H9 (cell line): Measurements from ENCODE around the gene ANO10. TPM values are rescaled to one million over a fixed set of nuclear protein-coding genes. Genes with fewer than 3 reads are reported as not detected.
A peak's percentile ranks its signal among the peaks of the same experiment; 100 is the strongest.

Source experiments
- DNase-seq: peaks from one replicate; pipeline ENCODE4 v3.0.0-alpha.2; 2017
- H2AFZ ChIP-seq: one replicate; pipeline ENCODE4 v1.6.1; 2013; ENCODE audit warnings: mild to moderate bottlenecking, low read length, control low read depth, moderate library complexity
- H2AK5ac ChIP-seq: 2 replicates; pipeline ENCODE4 v1.6.1; 2013; ENCODE audit warnings: low read length, control low read depth, mixed read lengths; ENCODE audit not compliant: insufficient read length
- H2BK120ac ChIP-seq: one replicate; pipeline ENCODE4 v1.6.1; 2013; ENCODE audit warnings: low read depth, mild to moderate bottlenecking, low read length, control low read depth, inconsistent platforms; ENCODE audit not compliant: poor library complexity, severe bottlenecking
- H2BK12ac ChIP-seq: 2 replicates; pipeline ENCODE4 v1.6.1; 2013; ENCODE audit warnings: low read length, control low read depth, mixed read lengths, low read depth; ENCODE audit not compliant: insufficient read length
- H2BK15ac ChIP-seq: 2 replicates; pipeline ENCODE4 v1.6.1; 2013; ENCODE audit warnings: low read depth, low read length, control low read depth
- H2BK20ac ChIP-seq: one replicate; pipeline ENCODE4 v1.6.1; 2013; ENCODE audit warnings: low read depth, mild to moderate bottlenecking, low read length, control low read depth, inconsistent platforms; ENCODE audit not compliant: poor library complexity, severe bottlenecking
- H2BK5ac ChIP-seq: 2 replicates; pipeline ENCODE4 v1.6.1; 2013; ENCODE audit warnings: low read length, control low read depth, mixed read lengths; ENCODE audit not compliant: insufficient read length
- H3K14ac ChIP-seq: 2 replicates; pipeline ENCODE4 v1.6.1; 2013; ENCODE audit warnings: low read length, control low read depth; ENCODE audit not compliant: insufficient read depth
- H3K18ac ChIP-seq: 2 replicates; pipeline ENCODE4 v1.6.1; 2013; ENCODE audit warnings: low read depth, mild to moderate bottlenecking, mixed read lengths, low read length, control low read depth; ENCODE audit not compliant: insufficient read length
- H3K23ac ChIP-seq: 2 replicates; pipeline ENCODE4 v1.6.1; 2013; ENCODE audit warnings: low read length, control low read depth, mixed read lengths, low read depth; ENCODE audit not compliant: insufficient read length
- H3K23me2 ChIP-seq: 2 replicates; pipeline ENCODE4 v1.6.1; 2013; ENCODE audit warnings: low read depth, mild to moderate bottlenecking, mixed read lengths, low read length, control low read depth; ENCODE audit not compliant: insufficient read length, poor library complexity, severe bottlenecking
- H3K27ac ChIP-seq: 2 replicates; pipeline ENCODE4 v1.5.1; 2013; ENCODE audit warnings: low read length, control low read depth, mixed read lengths, low read depth; ENCODE audit not compliant: insufficient read length
- H3K27me3 ChIP-seq: 2 replicates; pipeline ENCODE4 v1.6.1; 2013; ENCODE audit warnings: low read length, control low read depth, inconsistent platforms; ENCODE audit not compliant: insufficient read depth
- H3K4ac ChIP-seq: 2 replicates; pipeline ENCODE4 v1.6.1; 2013; ENCODE audit warnings: low read depth, mild to moderate bottlenecking, control low read depth, inconsistent platforms, low read length, moderate library complexity
- H3K4me1 ChIP-seq: 2 replicates; pipeline ENCODE4 v1.6.1; 2013; ENCODE audit warnings: low read length, control low read depth, inconsistent platforms; ENCODE audit not compliant: insufficient read depth
- H3K4me2 ChIP-seq: 2 replicates; pipeline ENCODE4 v1.6.1; 2013; ENCODE audit warnings: low read length, control low read depth, mixed read lengths; ENCODE audit not compliant: insufficient read length, insufficient read depth
- H3K56ac ChIP-seq: 2 replicates; pipeline ENCODE4 v1.6.1; 2013; ENCODE audit warnings: low read depth, mild to moderate bottlenecking, mixed read lengths, low read length, control low read depth; ENCODE audit not compliant: insufficient read length
- H3K79me1 ChIP-seq: 2 replicates; pipeline ENCODE4 v1.6.1; 2013; ENCODE audit warnings: low read depth, mild to moderate bottlenecking, moderate library complexity, low read length, control low read depth, inconsistent platforms; ENCODE audit not compliant: insufficient read depth, poor library complexity, severe bottlenecking
- H3K79me2 ChIP-seq: 2 replicates; pipeline ENCODE4 v1.6.1; 2013; ENCODE audit warnings: low read length, control low read depth, inconsistent platforms; ENCODE audit not compliant: insufficient read depth
- H3K9ac ChIP-seq: 2 replicates; pipeline ENCODE4 v1.6.1; 2013; ENCODE audit warnings: low read length, control low read depth, mixed read lengths; ENCODE audit not compliant: insufficient read length; ENCODE audit errors: extremely low read depth
- H3K9me3 ChIP-seq: one replicate; pipeline ENCODE4 v1.6.1; 2013; ENCODE audit warnings: low read depth, low read length, inconsistent platforms; ENCODE audit not compliant: control insufficient read depth
- H3T11ph ChIP-seq: one replicate; pipeline ENCODE4 v1.6.1; 2013; ENCODE audit warnings: mild to moderate bottlenecking, low read length, control low read depth, inconsistent platforms
- H4K20me1 ChIP-seq: one replicate; pipeline ENCODE4 v1.6.1; 2013; ENCODE audit not compliant: control insufficient read depth, insufficient read length, insufficient read depth
- H4K5ac ChIP-seq: 2 replicates; pipeline ENCODE4 v1.6.1; 2013; ENCODE audit warnings: low read depth, mild to moderate bottlenecking, mixed read lengths, low read length, control low read depth; ENCODE audit not compliant: insufficient read length
- H4K8ac ChIP-seq: replicated peaks from 2 replicates; pipeline ENCODE4 v1.6.1; 2013; ENCODE audit warnings: low read length, control low read depth, mixed read lengths, low read depth; ENCODE audit not compliant: insufficient read length
- H4K91ac ChIP-seq: 2 replicates; pipeline ENCODE4 v1.6.1; 2013; ENCODE audit warnings: low read depth, mild to moderate bottlenecking, moderate library complexity, mixed read lengths, low read length, control low read depth; ENCODE audit not compliant: insufficient read length
- H3K27ac Mint-ChIP-seq, 3 experiments: 2 replicates in 2 of 3; 3 replicates in 1 of 3; pipeline ENCODE4 v1.8.0; 2020 to 2021; ENCODE audit warnings: mixed read lengths in 3 of 3, mild to moderate bottlenecking in 1 of 3, moderate library complexity in 1 of 3
- H3K27me3 Mint-ChIP-seq: 2 replicates; pipeline ENCODE4 v1.8.0; 2021; ENCODE audit warnings: low read depth, mild to moderate bottlenecking, moderate library complexity, mixed read lengths
- H3K36me3 Mint-ChIP-seq, 3 experiments: 2 replicates in 2 of 3; 3 replicates in 1 of 3; pipeline ENCODE4 v1.8.0; 2020 to 2021; ENCODE audit warnings: low read depth in 3 of 3, mixed read lengths in 3 of 3; ENCODE audit not compliant: insufficient read depth in 1 of 3
- H3K4me1 Mint-ChIP-seq, 2 experiments: 2 replicates each; pipeline ENCODE4 v1.8.0; 2020; ENCODE audit warnings: mixed read lengths in 2 of 2
- H3K4me3 Mint-ChIP-seq, 2 experiments: 2 replicates in 1 of 2; 3 replicates in 1 of 2; pipeline ENCODE4 v1.8.0; 2020 to 2021; ENCODE audit warnings: mild to moderate bottlenecking in 2 of 2, mixed read lengths in 2 of 2, moderate library complexity in 1 of 2
- H3K9me3 Mint-ChIP-seq, 2 experiments: 2 replicates in 1 of 2; 3 replicates in 1 of 2; pipeline ENCODE4 v1.8.0; 2020; ENCODE audit warnings: mild to moderate bottlenecking in 2 of 2, mixed read lengths in 2 of 2, moderate library complexity in 1 of 2
- WGBS: extraction: QIAGEN DNeasy Blood & Tissue Kit; methylation state at CpG from one replicate; pipeline ENCODE4 v1.1.7; 2013; ENCODE audit warnings: missing lambda C conversion rate, low lambda C conversion rate, mixed read lengths; ENCODE audit not compliant: insufficient read length; ENCODE audit errors: extremely low coverage; 5-methylcytosine and 5-hydroxymethylcytosine counted together
- total RNA-seq: library from RNA; stranded (reverse); gene quantifications from 2 replicates; pipeline ENCODE4 v1.2.1, GENCODE V29; 2021
- TF ChIP-seq, protein P1 (sequence below): fragments of 200-600 bp; sonication (generic); conservative IDR thresholded peaks from 3 replicates; pipeline ENCODE4 v1.8.0; 2021; ENCODE audit warnings: antibody characterized with exemption, mild to moderate bottlenecking

ANO10 gene
- total RNA-seq, 1 experiment from 2014 or later: 38.7 TPM

DNA sequence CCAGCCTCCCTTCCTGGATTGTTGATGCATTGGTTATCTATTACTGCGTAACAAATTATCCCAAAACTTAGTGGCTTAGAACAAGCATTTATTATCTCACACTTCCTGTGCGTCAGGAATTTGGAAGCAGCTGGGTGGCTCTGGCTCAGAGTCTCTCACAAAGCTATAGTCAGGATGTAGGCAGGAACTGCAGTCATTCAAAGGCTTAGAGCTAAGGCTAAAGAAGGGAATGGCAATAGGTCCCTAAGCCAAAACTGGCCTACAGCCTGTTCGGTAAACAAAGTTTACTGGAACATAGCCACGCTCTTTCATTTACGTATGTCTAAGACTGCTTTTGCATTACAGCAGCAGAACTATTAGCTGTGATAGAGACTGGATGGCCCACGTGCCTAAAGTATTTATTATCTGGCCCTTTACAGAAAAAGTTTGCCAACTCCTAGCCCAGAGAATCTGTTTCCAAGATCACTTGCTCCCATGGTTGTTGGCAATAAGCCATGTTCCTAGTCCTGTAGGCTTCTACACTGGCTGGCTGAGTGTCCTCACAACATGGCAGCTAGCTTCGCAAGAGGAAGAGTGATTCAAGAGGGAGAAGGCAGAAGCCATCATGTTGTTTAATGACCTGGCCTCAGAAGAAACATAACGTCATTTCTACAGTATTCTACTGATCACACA lies 203.1 kb downstream of the ANO10 start:
- H4K8ac ChIP-seq: no peak overlapping the region
- no peak overlapping the region for H4K5ac ChIP-seq
- peaks cover 1 to 3% (median 2%) of the 10 kb centered on the region in 3 experiments; a peak in 4 of 7 replicates for H3K36me3 Mint-ChIP-seq
- H3K4ac ChIP-seq: no peak overlapping the region
- no peak overlapping the region for H2BK5ac ChIP-seq
- H3K27ac ChIP-seq: no peak overlapping the region
- peaks cover 4 to 5% of the 10 kb centered on the region in 2 experiments; a peak in 2 of 4 replicates for H3K4me1 Mint-ChIP-seq
- no peaks in the 10 kb centered on the region for H3K9me3 ChIP-seq
- no peak overlapping the region for H3K4me2 ChIP-seq
- no peak overlapping the region for H3K23ac ChIP-seq
- no peak overlapping the region for H2BK120ac ChIP-seq
- no peak overlapping the region for H3K4me3 Mint-ChIP-seq
- H3K18ac ChIP-seq: no peak overlapping the region
- no peak overlapping the region for H2AK5ac ChIP-seq
- no peaks in the 10 kb centered on the region for H3K27me3 Mint-ChIP-seq
- H2BK15ac ChIP-seq: no peak overlapping the region
- DNase-seq: no peak
- no peaks in the 10 kb centered on the region for H3K79me1 ChIP-seq
- H3K56ac ChIP-seq: no peak overlapping the region
- H3K9ac ChIP-seq: no peak overlapping the region
- no peak overlapping the region for H2BK20ac ChIP-seq
- no peaks in the 10 kb centered on the region for H3K9me3 Mint-ChIP-seq
- H4K91ac ChIP-seq: no peak overlapping the region
- H2BK12ac ChIP-seq: no peak overlapping the region
- H4K20me1 ChIP-seq: no peaks in the 10 kb centered on the region
- no peak overlapping the region for H2AFZ ChIP-seq
- H3K4me1 ChIP-seq: no peaks in the 10 kb centered on the region
- H3K27ac Mint-ChIP-seq: peak overlapping the region in 1 of 3 experiments; percentile 8; a peak in 1 of 7 replicates
- no CpG with 5 or more reads among the region's 8 CpGs for WGBS
- no peaks in the 10 kb centered on the region for H3K27me3 ChIP-seq
- H3K14ac ChIP-seq: no peak overlapping the region
- H3T11ph ChIP-seq: no peak overlapping the region
- H3K79me2 ChIP-seq: no peaks in the 10 kb centered on the region
- no peaks in the 10 kb centered on the region for H3K23me2 ChIP-seq
- TF ChIP-seq, protein P1, sequence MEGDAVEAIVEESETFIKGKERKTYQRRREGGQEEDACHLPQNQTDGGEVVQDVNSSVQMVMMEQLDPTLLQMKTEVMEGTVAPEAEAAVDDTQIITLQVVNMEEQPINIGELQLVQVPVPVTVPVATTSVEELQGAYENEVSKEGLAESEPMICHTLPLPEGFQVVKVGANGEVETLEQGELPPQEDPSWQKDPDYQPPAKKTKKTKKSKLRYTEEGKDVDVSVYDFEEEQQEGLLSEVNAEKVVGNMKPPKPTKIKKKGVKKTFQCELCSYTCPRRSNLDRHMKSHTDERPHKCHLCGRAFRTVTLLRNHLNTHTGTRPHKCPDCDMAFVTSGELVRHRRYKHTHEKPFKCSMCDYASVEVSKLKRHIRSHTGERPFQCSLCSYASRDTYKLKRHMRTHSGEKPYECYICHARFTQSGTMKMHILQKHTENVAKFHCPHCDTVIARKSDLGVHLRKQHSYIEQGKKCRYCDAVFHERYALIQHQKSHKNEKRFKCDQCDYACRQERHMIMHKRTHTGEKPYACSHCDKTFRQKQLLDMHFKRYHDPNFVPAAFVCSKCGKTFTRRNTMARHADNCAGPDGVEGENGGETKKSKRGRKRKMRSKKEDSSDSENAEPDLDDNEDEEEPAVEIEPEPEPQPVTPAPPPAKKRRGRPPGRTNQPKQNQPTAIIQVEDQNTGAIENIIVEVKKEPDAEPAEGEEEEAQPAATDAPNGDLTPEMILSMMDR: no peak
